GM03348 (cell line): ENCODE results near the gene NOSIP.
A peak's percentile ranks its signal among the peaks of the same experiment; 100 is the strongest.

Source experiments
- DNase-seq: peaks from one replicate; pipeline ENCODE4 v3.0.0; 2012; ENCODE audit warnings: low spot score

Gene NOSIP

DNA sequence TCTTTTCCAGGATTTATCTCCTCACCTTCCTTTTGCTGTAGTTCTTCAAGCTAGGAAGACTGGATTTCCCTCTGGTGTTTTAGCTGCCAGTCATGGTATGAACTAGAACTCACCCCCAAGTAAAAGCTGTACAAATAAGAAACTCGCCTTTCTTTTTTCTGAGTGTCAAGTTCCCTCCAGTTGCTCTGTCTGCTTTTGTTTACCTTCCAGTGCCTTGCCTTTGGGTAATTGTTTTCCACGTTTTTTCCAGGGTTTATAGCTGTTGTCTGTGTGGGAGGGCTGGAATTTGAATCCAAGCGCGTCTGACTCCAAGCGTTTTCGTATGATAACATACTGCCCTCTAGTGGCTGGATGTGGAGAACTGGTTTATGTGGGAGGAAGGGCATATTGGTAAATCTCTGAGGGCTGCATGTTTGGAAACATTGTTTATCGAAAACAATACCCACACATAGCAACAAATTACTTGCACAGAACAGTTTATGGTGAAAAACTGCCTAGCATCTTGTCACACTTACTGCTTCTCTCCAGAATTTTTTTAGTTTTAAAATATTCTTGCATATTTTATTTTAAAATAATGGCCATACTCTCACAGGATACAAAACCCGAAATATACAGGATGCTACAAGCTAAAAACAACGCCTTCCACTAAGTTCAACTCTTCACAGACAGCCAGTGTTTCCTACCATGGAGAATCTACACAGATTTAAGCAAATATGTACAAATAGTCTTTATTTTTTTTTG, 33.4 kb downstream of the NOSIP start:
- DNase-seq, result peak; percentile 87

DNA sequence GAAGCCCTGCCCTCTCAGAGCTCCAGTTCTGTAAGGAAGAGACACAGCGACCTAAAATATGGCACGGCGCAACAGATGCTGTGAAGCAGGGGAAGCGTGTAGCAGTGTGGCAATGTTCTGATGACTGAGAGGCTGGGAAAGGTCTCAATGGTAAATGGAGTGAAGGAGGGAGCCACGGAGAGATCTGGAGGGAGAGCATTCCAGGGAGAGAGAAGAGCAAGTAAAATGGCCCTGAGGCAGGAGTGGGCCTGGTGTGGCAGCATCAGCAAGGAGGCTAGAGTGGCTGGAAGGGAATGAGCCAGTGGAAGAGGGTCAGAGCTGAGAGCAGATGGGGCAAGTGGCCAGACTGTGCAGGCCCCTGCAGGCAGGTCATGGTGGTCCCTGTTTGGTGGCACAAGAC, 36.2 kb downstream of the NOSIP start:
- no peak for DNase-seq

GRCh38 chr19:49543032-49543431, 37.3 kb downstream of the NOSIP start:
- DNase-seq, result no peak

DNA sequence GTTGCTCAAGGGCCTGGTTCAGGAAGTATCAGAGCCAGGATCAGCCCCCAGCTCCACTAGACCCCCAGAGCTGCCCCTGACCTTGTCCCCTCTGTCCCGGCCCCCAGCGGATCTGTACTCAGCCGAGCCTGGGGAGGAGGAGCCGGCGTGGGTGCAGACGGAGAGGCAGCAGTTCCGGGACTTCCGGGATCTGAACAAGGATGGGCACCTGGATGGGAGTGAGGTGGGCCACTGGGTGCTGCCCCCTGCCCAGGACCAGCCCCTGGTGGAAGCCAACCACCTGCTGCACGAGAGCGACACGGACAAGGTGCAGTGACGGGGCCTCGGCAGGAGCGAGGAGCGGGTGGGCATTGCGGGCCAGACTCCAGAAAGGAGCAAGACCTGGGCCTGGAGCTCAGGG, 37.9 kb downstream of the NOSIP start:
- DNase-seq, result no peak

DNA sequence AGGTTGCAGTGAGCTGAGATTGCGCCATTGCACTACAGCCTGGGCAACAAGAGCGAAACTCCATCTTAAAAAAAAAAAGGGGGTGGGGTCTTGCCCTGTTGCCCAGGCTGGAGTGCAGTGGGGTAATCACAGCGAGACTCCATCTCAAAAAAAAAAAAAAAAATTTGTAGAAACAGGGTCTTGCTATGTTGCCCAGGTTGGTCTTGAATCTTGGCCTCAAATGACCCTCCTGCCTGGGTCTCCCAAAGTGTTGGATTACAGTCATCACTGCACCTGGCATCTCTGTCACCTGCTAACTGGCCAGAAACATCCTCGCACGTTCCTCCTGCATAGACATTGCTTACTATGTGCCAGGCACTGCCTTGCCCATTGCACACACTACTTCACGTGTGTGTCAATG, 38.4 kb downstream of the NOSIP start:
- DNase-seq, result no peak

DNA sequence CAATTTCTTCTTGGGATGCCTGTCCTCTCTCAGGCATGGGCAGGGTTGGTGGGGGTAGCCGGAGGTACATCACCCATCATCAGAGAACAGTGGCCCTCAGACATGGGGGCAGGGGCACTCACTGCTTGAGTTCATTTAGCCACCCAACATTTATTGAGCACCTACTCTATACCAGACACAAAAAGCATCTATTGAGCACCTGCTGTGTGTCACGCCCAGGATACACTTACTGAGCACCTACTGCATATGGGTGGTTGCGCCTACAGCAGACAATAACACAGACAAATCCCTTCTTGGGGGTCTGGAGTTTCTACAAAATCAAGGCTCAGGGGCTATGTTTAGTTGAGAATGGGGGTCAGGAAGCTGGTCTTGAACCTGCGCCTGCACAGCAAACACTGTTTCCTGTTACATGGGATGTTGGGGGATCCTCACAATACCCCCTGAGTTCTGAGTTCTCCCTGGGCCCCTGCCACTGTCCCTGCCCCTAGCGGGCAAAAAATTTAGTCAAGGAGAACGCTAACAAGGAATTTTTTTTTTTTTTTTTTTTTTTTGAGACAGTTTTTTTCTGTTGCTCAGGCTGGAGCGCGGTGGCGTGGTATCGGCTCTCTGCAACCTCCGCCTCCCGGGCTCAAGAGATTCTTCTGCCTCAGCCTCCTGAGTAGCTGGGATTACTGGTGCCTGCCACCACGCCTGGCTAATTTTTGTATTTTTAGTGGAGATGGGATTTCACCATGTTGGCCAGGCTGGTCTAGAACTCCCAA, 41.0 kb downstream of the NOSIP start:
- no peak for DNase-seq

GRCh38 chr19:49538643-49539042, 41.7 kb downstream of the NOSIP start:
- no peak for DNase-seq

DNA sequence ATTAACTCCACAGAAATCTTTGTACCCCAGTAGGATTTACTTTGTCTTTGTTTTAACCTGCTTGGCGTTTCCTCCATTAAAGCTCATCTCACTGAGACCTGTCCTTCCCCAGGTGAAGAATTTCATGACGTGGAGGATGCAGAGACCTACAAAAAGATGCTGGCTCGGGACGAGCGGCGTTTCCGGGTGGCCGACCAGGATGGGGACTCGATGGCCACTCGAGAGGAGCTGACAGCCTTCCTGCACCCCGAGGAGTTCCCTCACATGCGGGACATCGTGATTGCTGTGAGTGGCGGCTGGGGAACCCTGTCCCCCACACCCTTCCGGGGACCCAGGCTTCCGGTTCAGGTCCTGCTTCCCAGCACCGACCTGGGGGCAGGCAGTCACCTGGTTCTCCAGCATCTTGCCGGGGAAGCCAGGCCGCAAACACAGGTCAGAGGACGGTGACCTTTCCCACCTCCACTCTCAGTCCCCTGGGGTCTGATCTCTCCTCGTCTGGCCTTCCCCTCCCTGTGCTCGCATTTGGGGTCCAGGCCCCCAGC, 43.4 kb downstream of the NOSIP start:
- DNase-seq, result no peak

DNA sequence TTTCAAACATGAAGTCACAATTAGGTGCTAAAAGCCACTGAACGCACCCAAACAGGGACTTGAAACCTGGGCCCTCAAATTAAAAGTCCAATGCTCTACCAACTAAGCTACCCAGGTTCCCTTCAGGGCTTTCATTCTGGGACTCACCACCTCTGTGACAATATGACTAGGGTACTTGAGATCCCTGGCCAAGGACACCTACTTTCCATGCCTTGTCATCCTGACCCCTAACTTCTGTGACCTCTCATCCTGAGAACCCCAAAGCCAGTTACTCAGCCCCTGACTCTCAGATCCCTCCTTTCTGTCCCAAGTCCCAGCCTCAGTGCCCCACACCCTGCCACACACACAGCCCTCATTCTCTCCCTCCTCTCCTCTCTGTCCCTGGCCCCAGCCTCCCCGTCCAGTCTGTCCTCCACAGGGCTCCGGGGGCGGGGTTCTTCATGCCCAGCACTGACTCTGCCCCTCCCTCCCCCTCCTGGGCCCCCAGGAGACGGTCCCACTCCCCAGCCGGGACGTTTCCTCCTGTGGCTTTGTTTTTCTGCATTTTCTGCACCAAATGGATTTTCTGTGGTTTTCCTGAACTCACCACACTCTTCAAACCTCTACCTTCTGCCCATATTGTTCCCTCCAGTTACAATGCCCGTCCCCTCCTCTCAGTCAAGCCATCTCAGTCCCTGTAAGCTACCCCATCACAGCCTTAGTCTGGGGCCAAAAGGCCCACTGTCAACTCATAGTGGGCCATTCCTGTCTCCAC, 45.5 kb downstream of the NOSIP start:
- DNase-seq, result no peak

DNA sequence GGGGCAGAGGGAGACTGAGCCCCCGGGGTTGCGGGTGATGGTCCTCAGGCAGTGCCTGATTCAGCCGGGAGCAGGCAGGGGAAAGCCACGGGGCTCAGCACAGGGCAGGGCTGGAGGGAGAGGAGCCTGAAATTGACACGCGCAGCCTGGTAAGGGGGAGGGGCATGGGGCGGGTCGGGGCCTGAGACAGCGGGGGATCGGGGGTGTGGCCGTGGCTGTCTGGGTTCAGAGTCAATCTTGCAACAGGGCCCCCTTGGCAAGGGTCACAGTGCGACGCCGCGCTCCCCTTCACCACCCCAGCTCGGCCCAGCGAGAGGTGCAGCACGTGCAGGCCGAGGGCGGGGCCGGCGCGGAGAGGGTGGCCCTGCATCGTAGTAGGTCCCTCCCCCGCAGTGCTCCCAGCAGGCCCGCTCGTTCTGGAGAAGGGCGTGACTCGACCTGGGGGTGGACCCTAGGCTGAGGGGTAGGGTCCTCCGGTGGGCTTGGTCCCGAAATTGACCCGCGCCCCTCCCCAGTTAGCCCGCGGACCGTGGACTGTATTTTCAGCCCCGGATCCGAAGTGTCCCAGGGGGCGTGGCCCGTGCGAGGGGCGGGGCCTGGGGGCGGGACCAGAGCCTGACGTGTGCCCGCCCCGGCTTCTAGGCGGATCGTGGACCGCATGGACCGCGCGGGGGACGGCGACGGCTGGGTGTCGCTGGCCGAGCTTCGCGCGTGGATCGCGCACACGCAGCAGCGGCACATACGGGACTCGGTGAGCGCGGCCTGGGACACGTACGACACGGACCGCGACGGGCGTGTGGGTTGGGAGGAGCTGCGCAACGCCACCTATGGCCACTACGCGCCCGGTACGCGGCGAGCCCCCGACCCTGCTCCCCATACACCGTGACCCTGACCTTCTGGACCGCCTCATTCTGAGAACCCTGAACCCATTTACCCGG, 46.5 kb downstream of the NOSIP start:
- DNase-seq, result peak; percentile 72

DNA sequence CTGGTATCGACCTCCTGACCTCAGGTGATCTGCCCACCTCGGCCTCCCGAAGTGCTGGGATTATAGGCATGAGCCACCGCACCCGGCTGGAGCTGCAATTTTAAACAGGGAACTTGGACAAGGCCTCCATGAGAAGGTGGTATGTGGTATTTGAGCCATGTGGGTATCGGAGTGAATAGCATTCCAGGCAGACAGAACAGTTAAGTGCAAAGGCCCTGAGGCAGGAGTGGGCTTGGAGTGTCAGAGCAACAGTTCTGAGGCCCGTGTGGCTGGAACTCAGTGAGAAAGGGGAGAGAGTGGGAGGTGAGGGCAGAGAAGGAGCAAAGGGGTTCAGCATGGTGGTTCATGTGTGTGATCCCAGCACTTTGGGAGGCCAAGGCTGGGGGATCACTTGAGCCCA, 49.6 kb downstream of the NOSIP start:
- no peak for DNase-seq

GRCh38 chr19:49528211-49528771, 52.1 kb downstream of the NOSIP start:
- DNase-seq, result peak; percentile 86

- no peak for DNase-seq
Observed at GRCh38 chr19:49524812-49525455, 55.4 kb downstream of the NOSIP start.

DNA sequence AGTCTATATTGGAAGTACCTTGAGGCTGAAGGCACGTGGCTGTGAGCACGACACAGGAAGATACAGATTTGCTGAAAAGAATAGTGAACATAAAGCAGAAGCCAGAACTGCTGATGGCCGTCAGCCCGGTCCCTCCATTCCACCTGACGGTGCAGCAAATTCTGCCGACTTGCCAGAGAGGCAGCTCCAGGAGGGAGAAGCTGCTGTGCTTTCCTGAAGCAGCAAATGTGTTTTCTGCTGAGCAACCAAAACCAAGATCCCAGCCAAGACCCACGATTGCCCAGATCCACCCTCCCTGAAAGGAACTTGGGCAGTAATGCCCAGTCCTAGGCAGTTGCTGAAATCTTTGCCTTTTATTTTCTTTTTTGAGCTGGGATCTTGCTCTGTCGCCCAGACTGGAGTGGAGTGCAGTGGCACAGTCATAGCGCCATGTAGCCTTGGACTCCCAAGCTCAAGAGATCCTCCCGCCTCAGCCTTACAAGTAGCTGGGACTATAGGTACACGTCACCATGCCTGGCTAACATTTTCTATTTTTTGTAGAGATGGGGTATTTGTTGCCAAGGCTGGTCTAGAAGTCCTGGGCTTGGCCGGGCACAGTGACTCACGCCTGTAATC, 59.5 kb downstream of the NOSIP start:
- no peak for DNase-seq

DNA sequence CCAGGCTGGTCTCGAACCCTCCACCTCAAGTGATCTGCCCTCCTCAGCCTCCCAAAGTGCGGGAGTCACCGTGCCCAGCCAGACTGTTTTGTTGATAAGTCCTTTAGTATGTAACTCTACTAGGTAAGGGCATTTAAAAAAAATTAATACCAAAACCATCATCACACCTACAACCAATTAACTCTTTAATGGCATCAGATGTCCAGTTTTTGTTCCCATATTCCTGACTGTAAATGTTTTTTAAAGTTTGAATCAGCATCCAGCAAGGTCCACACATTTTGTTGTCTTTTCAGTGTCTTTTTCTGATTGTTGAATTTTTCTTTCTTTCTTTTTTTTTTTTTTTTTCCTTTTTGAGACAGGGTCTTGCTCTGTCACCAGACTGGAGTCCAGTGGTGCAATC, 62.3 kb downstream of the NOSIP start:
- no peak for DNase-seq

DNA sequence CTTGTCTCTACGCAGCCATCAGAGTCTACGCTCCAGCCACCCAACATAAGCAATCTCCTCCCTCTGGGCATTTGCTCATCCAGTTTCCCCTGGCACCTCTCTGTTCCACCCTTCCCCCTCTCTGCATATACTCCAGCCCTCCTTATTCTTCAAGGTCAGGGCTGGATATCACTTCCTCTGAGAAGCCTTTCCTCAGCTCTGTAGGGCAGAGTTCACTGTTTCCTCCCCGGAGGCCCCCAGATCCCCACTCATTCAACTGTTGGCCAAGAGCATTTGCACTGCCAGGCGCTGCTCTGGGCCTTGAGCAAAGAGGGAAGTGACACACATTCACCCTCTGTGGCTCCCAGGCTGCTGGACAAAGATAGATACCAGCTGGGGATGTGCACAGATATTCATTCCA, 64.6 kb downstream of the NOSIP start:
- no peak for DNase-seq

DNA sequence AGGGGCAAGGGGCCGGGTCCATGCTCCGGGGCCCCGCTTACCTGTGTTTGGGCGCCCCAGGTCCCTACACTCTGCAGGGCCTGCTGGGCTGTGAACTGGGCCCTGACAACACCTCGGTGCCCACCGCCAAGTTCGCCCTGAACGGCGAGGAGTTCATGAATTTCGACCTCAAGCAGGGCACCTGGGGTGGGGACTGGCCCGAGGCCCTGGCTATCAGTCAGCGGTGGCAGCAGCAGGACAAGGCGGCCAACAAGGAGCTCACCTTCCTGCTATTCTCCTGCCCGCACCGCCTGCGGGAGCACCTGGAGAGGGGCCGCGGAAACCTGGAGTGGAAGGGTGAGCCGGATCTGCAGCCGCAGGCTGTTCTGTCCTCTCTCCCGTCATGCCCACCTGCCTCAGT, 66.2 kb downstream of the NOSIP start:
- no peak for DNase-seq

- no peak for DNase-seq
Observed at GRCh38 chr19:49513746-49514118, 66.6 kb downstream of the NOSIP start.

DNA sequence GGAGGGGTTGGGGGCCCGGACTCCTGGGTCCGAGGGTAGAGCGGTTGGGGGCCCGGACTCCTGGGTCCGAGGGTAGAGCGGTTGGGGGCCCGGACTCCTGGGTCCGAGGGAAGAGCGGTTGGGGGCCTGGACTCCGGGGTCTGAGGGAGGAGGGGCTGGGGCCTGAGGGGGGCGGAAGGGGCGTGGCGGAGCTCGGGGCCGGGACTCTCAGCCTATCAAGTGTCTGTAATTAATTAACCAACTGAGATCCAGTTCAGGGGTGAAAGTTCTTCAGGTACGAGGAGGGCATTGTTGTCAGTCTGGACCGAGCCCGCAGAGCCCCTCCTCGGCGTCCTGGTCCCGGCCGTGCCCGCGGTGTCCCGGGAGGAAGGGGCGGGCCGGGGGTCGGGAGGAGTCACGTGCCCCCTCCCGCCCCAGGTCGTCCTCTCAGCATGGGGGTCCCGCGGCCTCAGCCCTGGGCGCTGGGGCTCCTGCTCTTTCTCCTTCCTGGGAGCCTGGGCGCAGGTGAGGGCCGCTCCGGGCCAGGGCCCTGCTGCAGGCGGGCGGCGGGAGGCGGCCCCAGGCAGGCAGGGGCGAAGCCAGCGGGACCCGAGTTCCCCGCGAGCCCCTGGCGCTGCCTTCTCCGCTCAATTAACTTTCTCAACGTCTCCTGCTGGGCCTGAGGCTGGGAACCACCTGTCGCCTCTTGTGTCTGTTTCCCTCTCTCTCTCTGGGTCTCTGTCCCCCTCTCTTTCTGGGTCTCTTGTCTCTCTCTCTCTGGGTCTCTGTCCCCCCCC, 67.2 kb downstream of the NOSIP start:
- DNase-seq, result peak; percentile 79
